HS-5 (cell line): ENCODE measurements around the gene YPEL3.
"Not testable (repeated sequence)": the region's sequence is repeated elsewhere in the genome, so short reads cannot be mapped to it uniquely, and the experiment has no call there.

ENCODE experiments used
- DNase-seq: peaks from one replicate; pipeline ENCODE4 v3.0.0-alpha.2; 2012; ENCODE audit warnings: low read depth

YPEL3 gene, protein sequence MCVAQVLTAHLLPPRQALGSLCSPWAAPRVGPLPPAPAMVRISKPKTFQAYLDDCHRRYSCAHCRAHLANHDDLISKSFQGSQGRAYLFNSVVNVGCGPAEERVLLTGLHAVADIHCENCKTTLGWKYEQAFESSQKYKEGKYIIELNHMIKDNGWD

DNA sequence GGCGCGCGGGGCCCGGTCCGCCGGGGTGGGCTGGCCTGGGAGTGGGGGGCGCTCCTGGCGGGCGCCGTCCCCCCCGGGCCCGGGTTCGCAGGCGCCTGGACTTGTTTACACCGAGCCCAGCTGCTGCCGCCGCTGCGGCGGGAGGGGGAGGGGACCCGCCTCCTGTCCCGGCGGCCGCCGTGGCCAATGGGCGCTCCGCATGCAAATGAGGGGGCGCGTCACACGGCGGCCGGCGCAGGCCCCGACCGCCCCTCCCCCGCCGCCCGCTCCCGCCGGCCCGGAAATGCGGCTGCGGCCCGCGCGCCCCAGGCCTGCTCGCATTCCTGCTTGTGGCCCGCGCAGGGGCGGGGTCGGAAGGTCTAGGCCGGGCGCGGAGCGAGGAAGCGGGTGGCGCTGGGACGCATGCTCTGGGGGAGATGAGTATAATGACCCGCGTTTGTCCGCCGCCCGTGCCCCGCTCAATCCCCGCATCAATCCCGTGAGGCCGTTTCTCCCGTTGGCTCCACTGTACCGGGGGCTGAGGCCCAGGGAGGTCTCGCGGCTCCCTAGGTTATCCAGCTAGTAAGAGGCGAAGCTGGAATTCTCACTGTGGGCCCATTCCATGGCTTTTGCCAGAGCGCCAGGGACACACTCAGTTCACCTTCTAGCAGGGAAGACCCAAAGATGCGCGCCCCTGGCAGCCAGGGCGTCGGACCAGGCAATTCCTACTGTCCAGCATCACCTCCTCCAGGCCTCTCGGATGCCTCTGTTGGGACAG lies at the start of gene YPEL3:
Gene YPEL3, minus strand, starts transcription at position 109 of the 757 bp plus-strand sequence. CDS start 731 bp downstream, outside the sequence.
- DNase-seq = no peak

DNA sequence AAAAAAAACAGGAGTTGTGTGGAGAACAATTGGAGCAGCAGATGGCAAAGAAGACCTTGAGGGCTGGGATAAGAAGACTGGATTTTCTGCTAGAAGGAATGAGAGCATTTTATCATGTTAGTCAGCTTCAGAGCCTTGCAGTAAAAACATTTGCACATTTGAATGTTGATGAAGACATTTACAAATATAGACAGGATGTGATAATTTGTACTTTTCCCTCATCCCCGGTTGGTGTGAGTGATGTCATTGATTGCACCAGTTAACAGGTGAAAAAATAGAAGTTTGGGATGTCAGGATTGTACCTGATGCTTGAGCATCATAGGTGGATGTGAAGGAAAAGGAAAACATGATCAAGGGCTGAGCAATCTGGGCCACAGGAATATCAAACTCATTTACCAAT lies 49.6 kb upstream of the YPEL3 start:
- no peak for DNase-seq

DNA sequence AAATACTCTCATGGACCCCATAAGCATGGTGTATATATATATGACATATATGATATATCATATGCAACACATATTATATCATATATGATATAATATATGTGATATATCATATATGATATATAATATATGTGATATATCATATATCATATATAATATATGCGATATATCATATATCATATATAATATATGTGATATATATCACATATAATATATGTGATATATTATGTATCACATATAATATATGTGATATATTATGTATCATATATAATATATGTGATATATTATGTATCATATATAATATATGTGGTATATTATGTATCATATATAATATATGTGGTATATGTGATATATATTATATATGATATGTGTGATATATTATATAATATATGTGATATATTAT lies 48.9 kb upstream of the YPEL3 start:
- no peak for DNase-seq

DNA sequence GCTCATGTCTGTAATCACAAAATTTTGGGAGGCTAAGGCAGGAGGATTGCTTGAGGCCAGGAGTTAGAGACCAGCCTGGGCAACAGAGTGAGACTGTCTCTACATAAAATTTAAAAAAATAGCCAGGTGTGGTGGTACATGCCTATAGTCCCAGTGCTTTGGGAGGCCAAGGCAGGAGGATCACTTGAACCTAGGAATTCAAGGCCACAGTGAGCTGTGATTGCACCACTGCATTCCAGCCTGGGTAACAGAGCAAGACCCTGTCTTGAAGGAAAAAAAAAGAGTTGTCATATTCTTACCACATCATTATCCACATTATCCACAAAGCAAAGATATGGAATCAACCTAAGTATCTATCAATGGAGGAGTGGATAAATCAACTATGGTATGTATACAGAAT lies 48.0 kb upstream of the YPEL3 start:
- no peak for DNase-seq

DNA sequence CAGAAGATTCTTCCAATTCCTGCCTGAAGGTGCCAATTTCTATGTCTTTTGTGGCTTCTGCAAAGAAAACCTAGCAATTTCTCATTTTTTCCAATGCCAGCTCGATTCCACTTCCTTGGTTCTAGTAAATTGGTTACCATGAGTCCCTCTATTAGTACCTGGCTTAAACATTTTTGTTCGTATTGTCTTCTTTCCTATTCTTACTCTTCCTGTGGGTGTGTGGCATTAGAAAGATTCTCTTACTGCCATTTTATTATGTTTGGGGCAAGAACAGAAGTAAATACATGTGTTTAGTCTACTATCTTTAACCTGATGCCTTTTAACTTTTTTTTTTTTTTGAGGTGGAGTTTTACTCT lies 47.3 kb upstream of the YPEL3 start:
- DNase-seq = no peak

DNA sequence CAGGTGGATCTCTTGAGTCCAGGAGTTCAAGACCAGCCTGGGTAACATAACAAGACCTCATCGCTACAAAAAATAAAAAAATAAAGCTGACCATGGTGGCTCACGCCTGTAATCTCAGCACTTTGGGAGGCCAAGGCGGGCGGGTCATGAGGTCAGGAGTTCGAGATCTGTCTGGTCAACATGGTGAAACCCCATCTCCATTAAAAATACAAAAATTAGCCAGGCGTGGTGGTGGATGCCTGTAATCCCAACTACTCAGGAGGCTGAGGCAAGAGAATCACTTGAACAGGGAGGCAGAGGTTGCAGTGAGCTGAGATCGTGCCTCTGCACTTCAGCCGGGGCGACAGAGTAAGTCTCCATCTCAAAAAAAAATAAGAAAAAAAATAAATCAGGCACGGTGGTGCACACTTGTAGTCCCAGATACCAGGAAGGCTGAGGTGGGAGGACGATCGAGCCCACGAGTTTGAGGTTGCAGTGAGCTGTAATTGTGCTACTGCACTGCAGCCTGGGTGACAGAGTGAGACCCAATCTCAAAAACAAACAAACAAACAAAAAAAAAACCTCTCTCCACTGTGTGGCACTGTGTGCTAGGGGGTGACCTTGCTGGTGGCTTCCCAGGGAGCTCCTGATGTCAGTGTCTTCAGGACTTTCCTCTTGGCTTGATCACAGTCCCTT lies 46.8 kb upstream of the YPEL3 start:
- DNase-seq = no peak

DNA sequence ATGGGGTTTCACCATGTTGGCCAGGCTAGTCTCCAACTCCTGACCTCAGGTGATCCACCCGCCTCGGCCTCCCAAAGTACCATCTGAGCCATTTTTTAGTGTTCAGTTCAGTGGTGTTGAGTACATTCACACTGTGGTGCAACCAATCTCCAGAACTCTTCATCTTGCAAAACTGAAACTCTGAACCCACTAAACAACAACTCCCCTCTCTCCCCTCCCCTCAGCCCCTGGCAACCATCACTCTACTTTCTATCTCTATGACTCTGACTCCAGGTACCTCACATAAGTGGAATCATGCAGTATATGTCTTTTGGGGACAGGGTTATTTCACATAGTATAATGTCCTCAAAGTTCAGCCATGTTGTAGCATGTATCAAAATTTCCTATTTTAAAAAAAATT lies 45.7 kb upstream of the YPEL3 start:
- no peak for DNase-seq

DNA sequence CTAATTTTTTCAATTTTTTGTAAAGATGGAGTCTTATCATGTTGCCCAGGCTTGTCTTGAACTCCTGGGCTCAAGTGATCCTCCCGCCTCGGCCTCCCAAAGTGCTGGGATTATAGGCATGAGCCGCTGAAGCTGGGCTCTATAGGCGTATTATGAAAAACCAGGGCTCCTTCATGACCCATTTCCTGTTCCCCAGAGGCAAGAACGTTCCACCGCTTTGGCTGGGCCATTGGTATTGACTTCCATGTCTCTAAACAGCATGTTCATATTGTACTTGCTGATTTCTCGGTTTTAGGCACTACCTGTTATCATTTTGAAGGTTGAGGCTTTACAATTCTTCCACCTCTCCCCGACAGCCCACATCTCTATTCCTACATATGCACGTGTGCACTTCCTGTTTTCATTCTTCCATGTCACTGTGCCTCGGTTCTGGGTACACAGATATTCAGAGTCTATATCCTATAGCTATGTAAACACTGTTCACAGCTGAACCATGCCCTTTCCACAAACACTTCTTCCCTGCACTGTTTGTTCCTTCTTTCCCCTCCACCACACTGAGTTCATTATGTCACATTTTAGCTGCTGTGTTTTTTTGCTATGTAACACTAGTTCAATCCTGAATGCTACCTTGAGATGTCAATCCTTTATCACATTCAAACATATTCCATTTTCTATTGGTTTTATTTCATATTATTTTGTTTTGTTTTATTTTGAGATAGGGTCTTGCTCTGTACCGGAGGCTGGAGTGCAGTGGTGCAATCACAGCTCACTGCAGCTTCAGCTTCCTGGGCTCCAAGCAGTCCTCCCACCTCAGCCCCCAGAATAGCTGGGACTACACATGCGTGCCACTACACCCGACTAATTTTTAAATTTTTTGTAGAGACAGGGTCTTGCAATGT lies 43.8 kb upstream of the YPEL3 start:
- DNase-seq = no peak

DNA sequence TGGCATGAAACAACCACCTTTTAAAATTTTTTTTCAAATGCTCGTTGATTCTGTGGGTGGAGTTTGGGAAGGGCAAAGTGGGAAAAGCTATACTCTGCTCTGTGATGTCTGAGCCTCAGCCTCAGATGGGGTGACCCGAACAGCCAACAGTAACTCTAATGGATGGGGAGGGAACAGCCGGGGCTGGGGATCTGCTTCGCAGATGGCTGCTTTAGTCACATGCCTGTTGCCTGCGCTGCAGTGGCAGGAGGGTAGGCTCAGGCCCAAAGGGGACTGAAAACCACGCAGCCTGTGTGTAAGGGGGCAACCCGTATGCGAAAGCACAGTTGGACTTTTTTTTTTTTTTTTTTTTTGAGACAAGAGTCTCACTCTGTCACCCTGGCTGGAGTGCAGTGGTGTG lies 41.9 kb upstream of the YPEL3 start:
- no peak for DNase-seq

DNA sequence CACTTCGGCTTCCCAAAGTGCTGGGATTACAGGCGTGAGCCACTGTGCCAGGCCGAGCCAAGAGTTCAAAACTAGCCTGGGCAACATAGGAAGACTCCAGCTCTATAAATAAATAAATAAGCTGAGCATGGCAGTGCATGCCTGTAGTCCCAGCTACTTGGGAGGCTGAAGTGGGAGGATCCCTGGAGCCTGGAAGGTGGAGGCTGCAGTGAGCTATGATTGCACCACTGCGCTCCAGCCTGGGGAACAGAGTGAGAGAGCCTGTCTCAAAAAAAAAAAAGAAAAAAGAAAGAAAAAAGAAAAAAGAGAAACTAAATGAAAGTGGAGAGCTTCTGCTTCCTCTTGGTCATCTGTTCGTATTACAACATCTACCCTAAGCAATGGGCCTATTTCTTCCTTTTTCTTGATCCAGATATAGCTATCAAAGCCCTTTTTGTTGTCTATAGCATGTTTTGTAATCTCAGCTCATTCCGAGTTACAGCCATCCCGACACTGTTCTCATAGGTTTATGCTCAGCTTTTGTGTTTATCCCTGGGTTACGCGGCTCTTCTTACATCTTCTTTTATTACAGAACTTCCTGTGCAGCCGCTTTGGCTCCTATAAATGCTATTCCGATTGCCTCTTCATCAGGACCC lies 41.1 kb upstream of the YPEL3 start:
- DNase-seq = no peak

DNA sequence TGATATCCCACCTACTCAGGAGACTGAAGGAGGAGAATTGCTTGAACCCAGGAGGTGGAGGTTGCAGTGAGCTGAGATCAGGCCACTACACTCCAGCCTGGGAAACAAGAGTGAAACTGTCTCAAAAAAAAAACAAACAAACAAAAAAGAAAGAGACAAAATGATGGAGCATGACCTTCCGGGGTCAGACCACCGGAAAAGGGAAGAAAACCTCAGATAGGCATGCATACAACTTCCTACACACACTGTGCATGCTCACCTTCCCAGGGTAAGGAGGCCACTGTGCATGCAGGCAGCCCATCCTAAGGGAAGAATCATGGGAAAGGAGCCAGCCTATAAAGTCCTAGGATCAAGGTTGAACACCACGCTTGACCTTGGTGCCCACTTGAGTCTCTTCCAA lies 36.6 kb upstream of the YPEL3 start:
- DNase-seq = no peak

DNA sequence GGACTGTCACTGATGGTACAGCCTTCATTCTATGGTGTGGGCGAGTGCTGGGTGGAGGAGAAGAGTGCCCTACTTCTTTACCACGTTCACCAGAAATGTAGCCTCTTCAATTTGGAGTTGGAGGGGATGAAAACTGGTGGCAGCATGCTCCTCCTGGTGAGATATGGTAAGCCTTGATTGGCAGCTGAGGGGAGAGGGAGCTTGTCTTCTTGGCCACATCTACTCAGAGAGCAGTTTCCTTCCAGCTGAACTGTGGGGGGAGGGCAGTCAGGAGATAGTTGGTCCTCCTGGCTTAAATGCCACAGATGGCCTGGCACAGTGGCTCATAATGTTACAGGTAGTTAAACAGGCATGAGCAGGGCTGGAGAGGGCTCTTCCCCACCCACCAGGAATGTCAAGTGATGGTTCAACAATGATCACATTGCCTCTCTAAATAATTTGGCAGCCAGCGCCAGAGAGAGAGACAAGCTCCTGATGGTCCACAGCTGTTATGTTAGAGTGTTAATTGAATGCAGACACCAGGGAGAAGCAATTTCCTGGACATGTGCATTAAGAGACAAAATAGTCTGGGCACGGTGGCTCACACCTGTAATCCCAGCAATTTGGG lies 36.0 kb upstream of the YPEL3 start:
- DNase-seq = no peak

DNA sequence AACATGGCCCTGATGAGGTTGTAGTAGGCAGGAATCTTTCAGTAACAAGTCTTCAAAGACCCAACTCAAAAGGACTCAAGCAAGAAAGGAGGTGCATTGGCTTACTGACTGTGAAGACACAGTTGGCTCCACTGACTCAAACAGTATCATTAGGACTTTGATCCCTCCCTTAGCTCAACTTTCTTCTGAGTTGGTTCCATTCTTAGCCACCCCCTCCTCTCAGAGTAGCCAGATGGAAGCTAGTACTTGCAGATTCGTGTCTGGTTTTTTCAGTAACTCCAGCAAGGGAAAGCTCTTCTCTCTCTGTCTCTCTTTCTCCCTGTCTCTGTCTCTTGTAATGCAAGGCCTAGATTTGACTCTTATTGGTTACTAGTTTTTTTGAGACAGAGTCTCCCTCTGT lies 32.0 kb upstream of the YPEL3 start:
- DNase-seq = no peak

DNA sequence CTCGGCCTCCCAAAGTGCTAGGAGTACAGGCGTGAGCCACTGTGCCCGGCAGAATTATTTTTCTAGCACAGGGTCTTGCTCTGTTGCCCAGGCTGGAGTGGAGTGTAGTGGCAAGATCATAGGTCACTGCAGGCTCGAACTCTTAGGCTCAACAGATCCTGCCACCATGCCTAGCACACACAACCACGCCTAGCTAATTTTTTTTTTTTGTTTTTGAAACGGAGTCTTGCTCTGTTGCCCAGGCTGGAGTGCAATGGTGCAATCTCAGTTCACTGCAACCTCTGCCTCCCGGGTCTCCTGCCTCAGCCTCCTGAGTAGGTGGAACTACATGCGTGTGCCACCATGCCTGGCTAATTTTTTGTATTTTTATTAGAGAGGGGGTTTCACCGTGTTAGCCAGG lies 29.7 kb upstream of the YPEL3 start:
- not testable (repeated sequence) for DNase-seq

DNA sequence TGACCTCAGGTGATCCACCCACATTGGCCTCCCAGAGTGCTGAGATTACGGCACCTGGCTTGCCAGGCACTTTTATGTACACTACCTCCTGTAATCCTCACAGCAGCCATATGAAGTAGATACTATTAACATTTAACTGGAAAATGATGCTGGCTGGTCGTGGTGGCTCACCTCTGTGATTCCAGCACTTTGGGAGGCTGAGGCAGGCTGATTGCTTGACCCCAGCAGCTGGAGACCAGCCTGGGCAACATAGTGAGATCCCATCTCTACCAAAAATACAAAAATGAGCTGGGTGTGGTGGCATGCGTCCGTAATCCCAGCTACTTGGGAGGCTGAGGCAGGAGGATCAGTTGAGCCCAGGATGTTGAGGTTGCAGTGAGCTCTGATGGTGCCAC lies 29.0 kb upstream of the YPEL3 start:
- DNase-seq = no peak

DNA sequence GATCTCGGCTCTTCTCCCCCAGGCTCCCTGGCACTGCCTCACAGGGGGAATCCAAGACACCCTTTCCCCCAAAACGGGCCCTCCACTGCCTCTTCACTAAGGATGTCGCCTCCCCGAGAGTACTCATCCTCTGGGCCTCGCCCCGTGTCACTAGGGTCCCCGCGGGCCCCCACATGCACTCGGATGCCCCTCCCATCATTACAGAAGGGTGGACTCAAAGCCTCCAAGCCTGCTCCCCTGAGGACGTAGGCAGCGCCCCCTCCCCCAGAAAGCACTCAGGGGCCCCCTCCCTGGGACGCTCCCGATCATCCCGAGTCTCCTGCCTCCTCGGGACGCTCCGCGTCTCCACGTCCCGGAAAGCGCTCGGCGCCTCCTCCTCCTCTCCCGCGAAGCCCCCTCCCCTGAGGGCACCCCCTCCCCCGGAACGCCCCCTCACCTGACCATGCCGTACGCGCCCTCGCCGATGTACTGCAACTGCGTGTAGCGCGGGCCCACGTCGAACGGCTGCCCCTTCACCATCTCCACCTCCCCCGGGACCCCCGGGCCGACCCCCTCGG lies 26.7 kb upstream of the YPEL3 start:
- DNase-seq = no peak

DNA sequence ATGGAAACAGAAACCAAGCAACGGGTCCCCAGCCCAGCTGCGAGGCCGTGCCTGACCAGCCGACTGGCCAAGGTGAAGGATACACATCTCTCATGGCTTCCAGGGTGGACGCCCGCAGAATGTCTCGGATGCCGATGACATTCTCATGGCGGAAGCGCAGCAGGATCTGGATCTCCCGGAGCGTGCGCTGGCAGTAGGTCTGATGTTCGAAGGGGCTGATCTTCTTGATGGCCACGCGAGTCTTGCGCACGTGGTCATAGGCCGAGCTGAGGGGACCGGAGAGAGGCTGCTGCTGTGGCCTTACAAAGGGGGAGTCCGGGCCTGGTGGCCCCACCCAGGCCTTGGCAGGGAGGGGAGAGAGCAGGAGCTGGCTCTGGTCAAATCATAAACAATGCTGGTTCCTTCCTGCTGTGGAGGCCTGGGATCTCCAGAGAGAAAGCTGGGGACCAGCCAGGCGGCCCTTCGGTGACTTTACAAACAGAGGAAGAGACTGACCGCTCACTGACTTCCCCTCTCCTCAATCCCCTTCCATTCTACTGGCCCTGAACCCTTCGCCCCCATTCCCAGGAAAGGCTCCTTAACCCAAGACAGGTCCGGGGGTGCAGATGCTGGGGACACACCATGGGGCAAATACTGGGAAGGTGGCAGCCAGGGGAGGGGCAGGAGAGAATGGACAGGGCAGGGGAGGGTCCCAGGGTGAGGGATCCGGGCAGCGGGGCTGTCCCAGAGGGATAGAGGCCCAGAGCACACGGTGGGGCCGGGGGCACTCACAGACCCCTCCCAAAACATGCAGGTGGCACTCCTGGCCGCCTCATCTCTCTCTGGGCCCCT lies 25.9 kb upstream of the YPEL3 start:
- DNase-seq = no peak

DNA sequence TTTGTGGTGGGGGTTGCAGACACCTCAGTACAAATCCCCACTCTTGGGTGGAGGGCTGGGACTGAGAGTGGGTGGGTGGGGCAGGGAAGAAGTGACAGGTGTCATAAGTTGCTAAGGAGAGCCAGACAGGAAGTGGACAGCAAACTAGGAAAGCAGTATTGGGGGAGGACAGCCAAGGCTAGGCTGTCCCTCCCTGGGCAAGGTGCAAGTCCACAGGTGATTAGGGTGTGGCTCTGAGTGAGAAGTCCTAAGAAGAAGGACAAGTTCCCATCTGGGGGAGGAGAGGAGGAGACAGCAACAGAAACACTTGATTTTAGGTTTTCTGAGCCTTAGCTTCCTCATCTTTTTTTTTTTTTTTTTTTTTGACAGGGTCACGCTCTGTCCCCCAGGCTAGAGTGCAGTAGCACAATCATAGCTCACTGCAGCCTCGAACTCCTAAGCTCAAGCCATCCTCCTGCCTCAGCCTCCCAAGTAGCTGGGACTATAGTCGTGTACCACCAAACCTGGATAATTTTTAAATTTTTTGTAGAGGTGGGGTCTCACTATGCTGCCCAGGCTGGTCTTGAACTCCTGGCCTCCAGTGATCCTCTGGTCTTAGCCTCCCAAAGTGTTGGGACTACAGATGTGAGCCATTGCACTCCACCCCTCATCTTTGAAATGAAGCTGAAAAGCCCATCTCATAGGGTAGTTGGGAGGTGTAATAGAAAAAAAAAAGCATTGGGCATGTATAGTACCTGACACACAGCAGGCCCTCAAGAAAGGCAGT lies 24.5 kb upstream of the YPEL3 start:
- DNase-seq = no peak

DNA sequence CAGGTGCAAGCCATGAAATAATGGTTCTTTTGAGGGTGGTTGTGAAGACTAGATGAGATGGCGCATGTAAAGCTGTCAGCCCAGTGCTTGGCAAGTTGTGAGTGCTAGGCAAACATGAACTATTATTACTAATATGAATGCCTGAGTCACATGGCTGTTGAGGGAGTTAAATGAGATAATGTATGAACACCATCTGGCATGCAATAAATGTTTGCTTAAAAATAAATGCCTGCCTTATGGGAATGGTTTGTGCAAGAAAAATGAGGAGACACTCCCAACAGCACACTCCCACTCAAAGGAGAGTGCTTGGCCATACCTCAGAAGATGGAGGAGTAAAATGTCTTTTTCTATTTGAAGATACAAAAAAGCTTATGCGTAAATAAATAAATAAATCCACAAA lies 23.4 kb upstream of the YPEL3 start:
- DNase-seq = no peak

DNA sequence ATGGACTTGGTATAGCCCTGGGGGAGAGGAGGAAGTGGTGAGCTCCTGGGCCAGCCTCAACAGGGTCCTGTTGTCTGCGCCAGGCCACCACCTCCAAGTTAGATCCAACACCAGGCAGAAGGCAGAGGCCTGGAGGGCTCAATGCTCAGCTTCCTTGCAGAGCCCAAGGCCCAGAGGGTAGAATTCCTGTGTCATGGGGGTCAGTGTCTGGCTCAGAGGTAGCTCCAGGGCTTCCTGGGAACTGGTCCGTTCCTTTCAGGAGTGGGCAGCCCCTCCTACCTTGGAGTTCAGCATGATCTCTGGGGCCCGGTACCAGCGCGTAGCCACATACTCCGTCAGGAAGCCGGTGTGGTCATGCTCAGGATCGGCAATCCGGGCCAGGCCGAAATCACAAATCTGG lies 21.8 kb upstream of the YPEL3 start:
- DNase-seq = no peak
